Measurements from ENCODE around the gene SPRY4. TPM values are rescaled to one million over a fixed set of nuclear protein-coding genes. Genes with fewer than 3 reads are reported as not detected.
"Not testable (repeated sequence)": the region's sequence is repeated elsewhere in the genome, so short reads cannot be mapped to it uniquely, and the experiment has no call there.

SPRY4 gene, protein sequence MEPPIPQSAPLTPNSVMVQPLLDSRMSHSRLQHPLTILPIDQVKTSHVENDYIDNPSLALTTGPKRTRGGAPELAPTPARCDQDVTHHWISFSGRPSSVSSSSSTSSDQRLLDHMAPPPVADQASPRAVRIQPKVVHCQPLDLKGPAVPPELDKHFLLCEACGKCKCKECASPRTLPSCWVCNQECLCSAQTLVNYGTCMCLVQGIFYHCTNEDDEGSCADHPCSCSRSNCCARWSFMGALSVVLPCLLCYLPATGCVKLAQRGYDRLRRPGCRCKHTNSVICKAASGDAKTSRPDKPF
- 2.6 and 3.7 TPM in 2 replicates for total RNA-seq

DNA sequence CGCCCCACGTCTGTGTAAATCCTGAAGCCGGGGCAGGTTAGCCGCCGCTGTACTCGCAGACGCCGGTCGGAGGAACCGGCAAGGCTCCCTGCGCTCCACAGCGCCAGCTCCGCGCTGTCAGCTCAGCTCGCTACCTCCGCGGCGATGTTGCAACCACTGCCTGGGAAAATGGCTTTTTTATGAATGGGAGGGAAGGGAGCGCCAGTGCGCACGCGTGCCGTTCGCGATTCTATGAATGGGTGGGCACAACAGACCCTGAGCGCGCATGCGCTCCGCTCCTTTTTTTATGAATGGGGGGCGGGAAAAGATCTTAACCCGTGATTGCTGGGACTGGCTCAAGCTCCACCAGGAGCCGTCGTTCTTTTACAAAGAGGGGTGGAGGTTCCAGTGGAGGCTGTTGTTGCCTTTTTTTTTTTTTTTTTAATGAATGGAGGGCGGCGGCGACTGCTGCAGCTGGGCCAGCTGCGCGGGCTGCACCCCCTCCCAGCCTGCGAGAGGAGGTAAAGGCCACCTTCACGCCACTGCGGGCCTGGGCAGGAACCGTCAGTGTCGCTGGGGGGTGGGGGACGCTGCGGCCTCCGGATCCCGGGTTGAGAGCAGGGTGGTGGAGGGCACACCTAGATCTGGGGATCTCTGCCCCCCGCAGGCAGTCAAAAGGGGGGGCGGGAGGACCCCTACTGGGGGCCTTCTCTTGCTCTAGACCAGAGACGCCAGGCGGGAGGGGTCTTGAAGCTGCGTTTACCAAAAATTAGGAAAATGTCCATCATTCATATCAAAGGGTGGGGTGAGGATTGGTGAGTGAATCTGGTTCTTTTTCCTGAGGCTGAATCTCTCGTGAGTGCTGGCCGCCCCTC is at the start of gene SPRY4:
TSS of gene SPRY4 (minus strand) at position 151 of the 854 bp plus-strand sequence. CDS start 9,913 bp downstream, outside the sequence.
- DNase-seq (ENCODE audit: low read depth in 2 of 2), result peak; percentile 98

DNA sequence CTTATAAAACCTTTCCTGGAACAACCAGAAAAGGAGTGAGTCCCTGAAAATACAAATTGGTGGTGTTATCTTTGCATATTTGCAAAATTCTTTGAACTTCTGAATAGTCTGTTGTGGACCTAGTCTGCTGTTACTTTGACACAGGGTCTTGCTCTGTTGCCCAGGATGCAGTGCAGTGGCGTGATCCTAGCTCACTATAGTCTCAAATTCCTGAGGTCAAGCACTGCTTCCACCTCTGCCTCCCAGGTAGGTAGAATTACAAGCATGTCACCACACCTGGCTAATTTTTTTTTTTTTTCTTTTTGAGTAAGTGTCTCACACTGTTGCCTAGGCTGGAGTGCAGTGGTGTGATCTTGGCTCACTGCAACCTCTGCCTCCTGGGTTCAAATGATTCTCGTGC is 43.7 kb upstream of the SPRY4 start:
- no peak for DNase-seq (ENCODE audit: low read depth in 2 of 2)

DNA sequence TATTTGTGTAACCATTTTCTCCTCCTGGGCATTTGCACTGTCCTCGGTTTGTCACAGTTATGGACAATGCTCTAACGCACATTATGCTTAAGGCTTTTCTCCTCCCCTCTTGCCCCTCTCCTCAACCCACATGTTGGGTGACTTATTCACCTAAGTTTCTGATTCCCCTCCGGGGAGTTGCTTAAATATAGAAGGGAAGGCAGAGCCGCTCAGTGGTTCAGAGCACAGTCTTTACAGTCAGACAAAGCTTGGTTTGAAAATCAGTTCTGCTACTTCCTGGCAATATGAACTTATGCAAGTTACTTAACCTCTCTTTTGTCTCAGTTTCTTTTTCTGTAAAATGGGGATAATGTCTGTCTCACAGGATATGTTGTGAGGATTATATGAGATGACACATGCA is 41.2 kb upstream of the SPRY4 start:
- no peak for DNase-seq (ENCODE audit: low read depth in 2 of 2)

DNA sequence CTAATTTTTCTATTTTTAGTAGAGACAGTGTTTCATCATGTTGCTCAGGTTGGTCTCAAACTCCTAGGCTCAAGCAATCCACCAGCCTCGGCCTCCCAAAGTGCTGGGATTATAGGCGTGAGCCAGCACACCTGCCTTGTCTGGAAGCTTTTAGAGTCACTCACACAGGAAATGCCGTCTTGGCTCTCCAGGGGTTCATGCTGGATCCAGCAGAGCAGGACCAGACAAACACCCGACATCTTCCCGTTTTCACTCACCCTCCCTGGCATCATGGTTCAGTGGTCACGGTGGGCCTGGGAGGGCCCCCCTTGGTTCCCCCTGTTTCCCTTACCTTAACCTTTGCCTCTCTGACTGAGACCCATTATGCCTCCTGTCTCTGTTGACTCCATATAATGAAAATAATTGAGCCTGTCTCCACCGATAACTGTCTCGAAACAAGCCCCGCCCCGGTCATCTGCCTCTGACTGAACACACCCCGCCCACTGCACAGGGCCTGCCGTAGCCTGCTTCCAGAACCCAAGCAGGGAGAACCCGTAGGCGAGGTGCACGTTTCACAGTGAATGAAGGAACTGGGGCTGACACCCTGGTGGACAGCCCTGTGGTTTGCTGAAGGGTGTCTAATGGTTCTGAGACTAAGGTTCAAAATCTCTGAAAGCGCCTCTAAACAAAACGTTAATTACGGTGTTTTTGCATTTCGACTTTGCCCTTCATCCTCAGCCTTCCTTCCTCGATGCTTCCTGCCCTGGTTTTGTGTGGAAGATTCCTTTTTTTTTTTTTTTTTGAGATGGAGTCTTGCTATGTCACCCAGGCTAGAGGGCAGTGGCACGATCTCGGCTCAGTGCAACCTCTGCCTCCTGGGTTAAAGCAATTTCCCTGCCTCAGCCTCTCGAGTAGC is 39.7 kb upstream of the SPRY4 start:
- DNase-seq (ENCODE audit: low read depth in 2 of 2), result peak in 1 of 2 donors; percentile 70

DNA sequence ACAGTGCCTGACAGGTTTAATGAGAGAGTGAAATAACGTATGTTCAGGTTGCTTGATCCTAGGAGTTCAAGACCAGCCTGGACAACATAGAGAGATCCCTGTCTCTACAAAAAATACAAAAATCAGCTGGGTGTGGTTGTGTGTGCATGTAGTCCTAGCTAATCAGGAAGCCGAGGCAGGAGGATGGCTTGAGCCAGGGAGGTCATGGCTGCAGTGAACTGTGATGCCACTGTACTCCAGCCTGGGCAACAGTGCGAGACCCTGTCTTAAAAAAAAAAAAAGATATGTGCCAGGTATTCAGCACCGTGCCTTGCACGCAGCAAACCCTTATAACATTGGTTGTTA is 38.8 kb upstream of the SPRY4 start:
- no peak for DNase-seq (ENCODE audit: low read depth in 2 of 2)

GRCh38 chr5:142362193-142362592 is 37.4 kb upstream of the SPRY4 start:
- not testable (repeated sequence) for DNase-seq (ENCODE audit: low read depth in 2 of 2)

DNA sequence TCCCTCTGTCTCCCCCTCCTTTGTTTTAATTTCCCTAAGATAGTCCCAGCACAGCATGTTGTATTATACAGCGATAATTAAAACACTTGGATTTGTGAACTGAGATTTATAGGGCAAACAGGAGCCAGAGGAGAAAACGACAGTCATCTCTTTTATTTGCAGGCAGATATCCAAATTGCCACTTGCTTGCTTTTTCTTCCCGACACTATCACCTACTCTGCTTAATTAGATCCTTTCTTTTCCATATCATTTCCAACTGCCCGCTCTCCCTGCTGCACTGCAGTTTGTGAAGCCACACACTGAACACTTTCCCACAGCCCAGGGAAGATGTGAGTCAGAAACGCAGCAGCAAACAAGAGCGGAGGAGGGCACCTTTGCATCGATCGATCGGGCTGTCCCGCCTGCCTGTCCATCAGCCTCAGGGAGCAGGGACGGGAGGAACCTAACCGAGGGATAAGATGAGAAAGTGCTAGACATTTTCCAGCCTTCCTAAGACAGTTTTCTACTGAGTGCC is 35.8 kb upstream of the SPRY4 start:
- DNase-seq (ENCODE audit: low read depth in 2 of 2), result peak; percentile 39 to 65

DNA sequence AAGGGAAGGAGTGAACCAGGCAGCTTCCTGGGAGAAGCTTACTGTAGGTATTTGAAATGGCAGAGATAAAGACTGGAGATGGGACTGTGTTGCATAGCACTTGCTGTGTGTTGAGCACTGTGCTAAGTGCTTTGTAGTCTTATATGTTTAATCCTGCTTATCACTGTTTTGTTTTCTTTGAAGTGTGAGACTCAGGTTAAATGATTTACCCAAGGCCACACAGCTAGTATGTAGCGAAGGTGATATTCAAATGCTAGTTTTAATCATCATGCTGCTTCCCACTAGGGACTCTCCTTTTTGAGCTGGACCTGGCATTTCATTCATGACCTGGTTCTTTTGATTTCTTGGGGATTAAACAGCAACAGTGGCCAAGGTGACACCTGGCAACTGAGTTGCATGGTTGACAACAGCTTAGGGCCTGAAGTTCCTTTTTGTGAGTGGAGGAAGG is 35.3 kb upstream of the SPRY4 start:
- DNase-seq (ENCODE audit: low read depth in 2 of 2), result no peak

DNA sequence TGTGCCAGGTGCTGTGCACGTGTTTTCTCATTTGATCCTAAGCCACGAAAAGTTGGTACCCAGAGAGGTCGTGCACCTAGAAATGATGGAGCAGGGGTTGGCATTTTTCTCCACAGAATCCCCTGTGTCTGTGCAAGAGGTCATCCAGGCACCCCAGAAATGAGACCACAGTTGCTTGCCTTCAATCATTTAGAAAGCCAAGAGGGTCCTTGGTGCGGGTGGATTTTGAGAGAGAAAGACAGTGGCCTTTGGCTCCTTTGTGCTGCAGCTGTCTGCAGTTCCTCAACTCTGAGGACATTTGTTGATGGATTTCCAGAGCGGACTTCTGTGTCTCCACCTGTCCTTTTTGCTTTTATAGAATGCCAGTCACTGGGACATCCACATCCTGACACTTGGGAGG is 33.8 kb upstream of the SPRY4 start:
- DNase-seq (ENCODE audit: low read depth in 2 of 2), result no peak

DNA sequence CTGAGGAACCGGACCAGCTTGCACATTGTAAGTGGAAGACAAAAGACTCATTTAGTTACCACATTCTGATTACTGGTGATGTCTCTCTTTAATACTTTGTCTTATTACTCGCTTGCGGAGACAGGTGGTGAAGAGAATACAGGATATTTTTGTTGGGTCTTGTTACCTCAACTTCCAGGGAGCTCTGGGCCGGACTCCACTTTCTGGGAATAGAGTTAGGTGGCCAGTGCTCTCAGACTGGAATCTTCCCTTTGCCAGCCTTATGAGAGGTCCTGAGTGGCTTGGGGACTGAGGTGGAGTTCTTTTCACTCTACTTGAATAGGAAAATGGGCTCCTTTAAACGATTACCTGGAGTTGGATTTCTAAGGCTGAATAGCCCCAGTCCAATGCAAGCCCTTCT is 33.3 kb upstream of the SPRY4 start:
- DNase-seq (ENCODE audit: low read depth in 2 of 2), result no peak

- peak in 1 of 2 donors; percentile 2 for DNase-seq (ENCODE audit: low read depth in 2 of 2)
Observed at GRCh38 chr5:142357469-142358090, 32.8 kb upstream of the SPRY4 start.

GRCh38 chr5:142356716-142357468 is 32.1 kb upstream of the SPRY4 start:
- peak; percentile 92 to 96 for DNase-seq (ENCODE audit: low read depth in 2 of 2)

DNA sequence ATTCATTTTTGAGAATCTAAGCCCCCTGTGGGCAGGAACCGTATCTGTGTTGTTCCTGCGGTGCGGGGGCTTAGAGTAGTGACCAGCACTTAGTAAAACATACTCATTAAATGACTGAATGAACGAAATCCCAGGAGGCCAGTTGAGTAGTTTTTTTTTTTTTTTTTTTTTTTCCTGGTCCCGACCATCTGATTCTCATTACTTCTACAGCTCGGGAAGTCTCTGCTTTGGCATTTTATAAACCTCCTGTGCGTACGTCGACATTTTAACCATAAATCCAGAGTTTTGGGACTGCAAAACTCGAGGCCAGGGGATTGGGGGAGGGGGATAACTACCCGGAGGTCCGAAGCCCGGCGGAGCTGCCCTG is 31.5 kb upstream of the SPRY4 start:
- DNase-seq (ENCODE audit: low read depth in 2 of 2), result no peak

- no peak for DNase-seq (ENCODE audit: low read depth in 2 of 2)
Observed at GRCh38 chr5:142353071-142353472, 28.3 kb upstream of the SPRY4 start.

- DNase-seq (ENCODE audit: low read depth in 2 of 2), result no peak
Observed at GRCh38 chr5:142350021-142350420, 25.2 kb upstream of the SPRY4 start.

- DNase-seq (ENCODE audit: low read depth in 2 of 2), result no peak
Observed at GRCh38 chr5:142346706-142347105, 21.9 kb upstream of the SPRY4 start.

- DNase-seq (ENCODE audit: low read depth in 2 of 2), result not testable (repeated sequence)
Observed at GRCh38 chr5:142344915-142345314, 20.1 kb upstream of the SPRY4 start.

- no peak for DNase-seq (ENCODE audit: low read depth in 2 of 2)
Observed at GRCh38 chr5:142343531-142343930, 18.7 kb upstream of the SPRY4 start.

DNA sequence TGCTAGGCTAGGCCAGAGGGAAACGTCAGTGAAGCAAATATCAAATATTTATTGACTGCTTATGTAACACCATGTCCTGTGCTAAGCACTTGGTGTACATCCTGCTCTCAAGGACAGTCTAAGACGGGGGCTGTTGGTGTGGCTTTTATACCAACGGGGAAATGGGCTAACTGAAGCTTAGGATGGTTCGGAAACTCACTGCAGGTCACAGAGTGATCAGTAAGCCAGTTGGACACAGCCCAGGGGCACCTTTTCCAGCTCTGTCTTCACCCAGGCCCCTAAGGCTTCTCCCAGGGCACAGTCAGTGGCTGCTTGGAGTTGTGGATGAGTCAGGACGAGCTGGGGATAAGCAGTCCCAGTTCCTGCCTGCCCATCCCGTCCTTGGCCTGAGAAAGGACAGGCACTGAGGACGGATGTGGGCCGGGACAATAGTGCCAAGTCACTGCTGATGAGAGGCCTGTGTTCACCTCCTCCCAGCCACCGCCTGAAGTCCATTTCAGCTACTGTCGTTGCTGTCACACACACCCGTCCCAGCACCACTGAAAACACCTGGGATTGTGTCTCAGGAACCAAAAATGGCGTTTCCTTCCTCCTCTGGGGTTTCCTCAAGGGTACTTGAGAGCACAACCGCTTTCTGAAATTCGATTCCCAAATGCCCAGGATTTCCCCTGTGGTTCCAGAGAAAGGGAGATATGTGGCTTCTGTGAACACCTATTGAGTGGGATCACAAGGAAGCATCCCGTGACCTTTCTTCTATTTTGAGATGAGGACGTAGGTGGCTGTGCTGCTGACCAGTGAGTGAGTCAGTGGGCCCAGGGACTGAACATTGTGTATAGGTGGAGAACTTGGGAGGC is 17.5 kb upstream of the SPRY4 start:
- peak; percentile 47 to 57 for DNase-seq (ENCODE audit: low read depth in 2 of 2)
